Lower leg skin (tissue), 4 donors: ENCODE data around the gene SVEP1. TPM values are rescaled to one million over a fixed set of nuclear protein-coding genes. Genes with fewer than 3 reads are reported as not detected.

Source experiments
- DNase-seq, 2 donors: peaks; one replicate each; pipeline ENCODE4 v3.0.0-alpha.2; 2019; ENCODE audit warnings: low spot score in 2 of 2
- H3K4me3 ChIP-seq: fragments of 200-600 bp; sonication (generic); 2 replicates; pipeline ENCODE4 v1.5.1; 2017; ENCODE audit warnings: mild to moderate bottlenecking, low read depth; ENCODE audit not compliant: poor library complexity, severe bottlenecking
- POLR2A ChIP-seq, 2 donors: fragments of 450-650 bp; IDR thresholded peaks; one replicate each; pipeline ENCODE4 v1.6.1; 2016 to 2017; ENCODE audit warnings: antibody characterized with exemption in 2 of 2, mild to moderate bottlenecking in 1 of 2, moderate library complexity in 1 of 2
- WGBS, 2 donors: methylation state at CpG; one replicate each; pipeline ENCODE4 v1.1.5; 2018; 5-methylcytosine and 5-hydroxymethylcytosine counted together
- intact Hi-C: fragments of 100-400 bp; cut with DNase I; formaldehyde crosslinking; loops from one replicate; pipeline ENCODE4 v1.15.0; 2023; ENCODE audit warnings: low total_unique reads
- total RNA-seq, 4 donors: library from RNA; depleted of rRNA; stranded (reverse); fragments of >200 nt; gene quantifications; one replicate each; pipeline ENCODE4 v1.1.0, GENCODE V29; 2016
- TF ChIP-seq, protein P1 (sequence below), 3 donors: fragments of 450-650 bp; IDR thresholded peaks; one replicate each; pipeline ENCODE4 v1.5.1; 2016; ENCODE audit warnings: antibody characterized with exemption in 3 of 3, mild to moderate bottlenecking in 3 of 3, moderate library complexity in 2 of 3

SVEP1 gene
- total RNA-seq, 4 donors from 2014 or later: 11.1 to 39.0 (median 14.7) TPM

DNA sequence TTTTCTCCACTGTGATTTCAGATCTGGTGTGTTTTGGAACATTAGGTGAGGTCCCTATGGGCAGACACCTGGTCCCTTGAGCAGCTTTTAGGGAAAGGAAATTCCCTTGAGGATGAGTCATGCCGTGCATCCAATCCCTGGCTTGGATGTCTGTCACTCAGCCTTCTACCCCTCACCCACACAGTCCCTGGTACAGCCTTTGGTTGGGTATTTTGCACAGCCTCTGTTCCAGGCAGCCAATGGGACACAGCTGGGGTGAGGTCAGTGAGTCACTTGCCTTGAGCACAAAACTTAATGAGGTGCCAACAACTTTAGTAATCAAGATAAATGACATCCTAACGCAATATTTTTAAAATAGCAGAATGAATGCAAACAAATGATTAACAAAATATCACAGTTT lies 22.7 kb upstream of the SVEP1 start:
- DNase-seq: no peak
- H3K4me3 ChIP-seq: no peak overlapping the region
- TF ChIP-seq, protein P1, sequence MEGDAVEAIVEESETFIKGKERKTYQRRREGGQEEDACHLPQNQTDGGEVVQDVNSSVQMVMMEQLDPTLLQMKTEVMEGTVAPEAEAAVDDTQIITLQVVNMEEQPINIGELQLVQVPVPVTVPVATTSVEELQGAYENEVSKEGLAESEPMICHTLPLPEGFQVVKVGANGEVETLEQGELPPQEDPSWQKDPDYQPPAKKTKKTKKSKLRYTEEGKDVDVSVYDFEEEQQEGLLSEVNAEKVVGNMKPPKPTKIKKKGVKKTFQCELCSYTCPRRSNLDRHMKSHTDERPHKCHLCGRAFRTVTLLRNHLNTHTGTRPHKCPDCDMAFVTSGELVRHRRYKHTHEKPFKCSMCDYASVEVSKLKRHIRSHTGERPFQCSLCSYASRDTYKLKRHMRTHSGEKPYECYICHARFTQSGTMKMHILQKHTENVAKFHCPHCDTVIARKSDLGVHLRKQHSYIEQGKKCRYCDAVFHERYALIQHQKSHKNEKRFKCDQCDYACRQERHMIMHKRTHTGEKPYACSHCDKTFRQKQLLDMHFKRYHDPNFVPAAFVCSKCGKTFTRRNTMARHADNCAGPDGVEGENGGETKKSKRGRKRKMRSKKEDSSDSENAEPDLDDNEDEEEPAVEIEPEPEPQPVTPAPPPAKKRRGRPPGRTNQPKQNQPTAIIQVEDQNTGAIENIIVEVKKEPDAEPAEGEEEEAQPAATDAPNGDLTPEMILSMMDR (IDR thresholded peaks at IDR 0.05): no peak
- no peak for TF ChIP-seq POLR2A (IDR thresholded peaks at IDR 0.05)
- intact Hi-C loops: no loop called here
- WGBS, 2 donors: 28 to 38% methylated on average over 2 of the region's 2 CpGs

DNA sequence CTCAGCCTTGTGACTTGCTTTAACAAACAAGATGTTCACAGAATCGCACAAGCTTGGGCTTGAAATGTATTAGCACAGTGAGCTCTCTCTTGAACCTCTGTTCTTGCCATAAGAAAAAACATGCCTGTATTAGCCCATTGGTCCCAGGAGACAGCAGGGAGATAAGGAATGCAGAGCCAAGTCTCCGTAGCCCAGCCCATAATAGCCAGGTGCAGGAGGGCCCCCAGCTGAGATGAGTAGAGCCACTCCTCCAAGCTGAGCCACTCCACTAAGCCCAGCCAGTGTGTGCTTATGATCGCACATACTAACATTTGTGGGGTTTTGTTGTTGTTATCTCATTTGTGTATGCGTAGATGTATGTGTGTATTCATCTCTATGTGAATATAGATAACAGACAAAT lies 21.6 kb upstream of the SVEP1 start:
- no peak overlapping the region for H3K4me3 ChIP-seq
- intact Hi-C loops: no loop called here
- no peak for DNase-seq
- WGBS, 2 donors: 73 to 75% methylated on average over 4 of the region's 4 CpGs
- TF ChIP-seq, protein P1 (IDR thresholded peaks at IDR 0.05): no peak
- no peak for TF ChIP-seq POLR2A (IDR thresholded peaks at IDR 0.05)

DNA sequence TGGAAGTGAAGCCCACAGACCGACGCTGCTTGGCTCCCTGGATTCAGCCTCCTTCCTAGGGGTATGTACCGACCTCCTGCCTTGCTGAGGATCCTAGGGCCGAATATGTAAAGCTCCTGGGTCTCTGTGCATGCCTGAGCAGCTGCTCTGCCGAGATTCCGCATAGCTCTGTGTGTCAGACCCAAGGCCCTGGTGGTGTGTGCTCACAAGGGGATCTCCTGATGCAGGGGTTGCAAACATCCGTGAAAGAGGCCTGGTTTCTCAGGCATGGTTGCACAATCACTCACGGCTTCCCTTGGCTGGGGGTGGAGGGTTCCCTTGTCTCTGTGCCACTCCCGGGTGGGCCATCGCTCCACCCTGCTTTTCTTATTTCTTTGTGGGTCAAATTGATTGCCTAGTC lies 19.9 kb upstream of the SVEP1 start:
- no peak overlapping the region for H3K4me3 ChIP-seq
- intact Hi-C loops: no loop called here
- 81 to 87% methylated on average over 8 to 10 of the region's 10 CpGs for WGBS, 2 donors
- DNase-seq: no peak
- no peak for TF ChIP-seq POLR2A (IDR thresholded peaks at IDR 0.05)
- TF ChIP-seq, protein P1 (IDR thresholded peaks at IDR 0.05): no peak

DNA sequence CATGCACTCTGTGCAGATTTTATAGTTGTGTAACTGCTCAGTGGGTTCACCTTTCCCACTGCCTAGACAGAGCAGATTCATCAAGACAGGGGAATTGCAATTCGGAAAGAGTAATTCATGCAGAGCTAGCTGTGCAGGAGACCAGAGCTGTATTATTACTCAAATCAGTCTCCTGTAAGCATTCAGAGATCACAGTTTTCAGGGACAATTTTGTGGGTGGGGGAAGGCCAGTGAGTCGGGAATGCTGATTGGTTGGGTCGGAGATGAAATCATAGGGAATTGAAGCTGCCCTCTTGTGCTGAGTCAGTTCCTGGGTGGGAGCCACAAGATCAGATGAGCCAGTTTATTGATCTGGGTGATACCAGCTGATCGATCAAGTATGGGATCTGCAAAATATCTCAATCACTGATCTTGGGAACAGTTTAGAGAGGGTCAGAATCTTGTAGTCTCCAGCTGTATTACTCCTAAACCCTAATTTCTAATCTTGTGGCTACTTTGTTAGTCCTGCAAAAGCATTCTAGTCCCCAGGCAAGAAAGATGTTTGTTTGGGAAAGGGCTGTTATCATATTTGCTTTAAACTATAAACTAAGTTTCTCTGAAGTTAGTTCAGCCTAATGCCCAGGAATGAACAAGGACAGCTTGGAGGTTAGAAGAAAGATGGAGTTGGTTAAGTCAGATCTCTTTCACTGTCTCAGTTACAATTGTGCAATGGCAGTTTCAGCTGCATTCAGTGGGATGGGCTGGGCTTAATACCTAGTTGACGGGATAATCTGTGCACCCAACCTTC lies 12.7 kb upstream of the SVEP1 start:
- WGBS, 2 donors: 77 to 80% methylated on average over 5 of the region's 5 CpGs

DNA sequence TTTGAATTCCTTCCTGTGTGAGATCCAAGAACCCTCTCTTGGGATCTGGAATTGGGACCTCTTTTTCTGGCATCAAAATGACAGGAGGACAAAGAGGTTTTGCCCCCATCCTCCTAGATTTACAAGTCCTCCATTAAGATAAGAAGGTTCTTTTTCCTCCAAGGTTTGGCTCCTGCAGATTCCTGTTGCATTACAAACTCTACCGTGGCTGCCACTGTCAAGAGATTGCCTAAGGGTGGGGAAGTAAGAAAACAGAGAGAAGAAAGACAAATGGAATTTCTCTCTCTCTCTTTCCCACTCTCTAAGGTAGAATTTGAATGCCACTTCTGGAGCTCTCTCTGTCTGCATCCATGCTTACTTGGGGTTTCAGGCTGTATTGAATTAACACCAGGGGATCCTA lies 12.0 kb upstream of the SVEP1 start:
- no peak overlapping the region for H3K4me3 ChIP-seq
- TF ChIP-seq, protein P1 (IDR thresholded peaks at IDR 0.05): no peak
- TF ChIP-seq POLR2A (IDR thresholded peaks at IDR 0.05): no peak
- WGBS, 2 donors: 7 to 26% methylated on average over 1 of the region's 1 CpG
- DNase-seq: no peak
- intact Hi-C loops: no loop called here

More for the DNA sequence above, 12.7 kb upstream of the SVEP1 start:
- intact Hi-C loops: no loop called here
- no peak for DNase-seq
- TF ChIP-seq POLR2A (IDR thresholded peaks at IDR 0.05): no peak
- TF ChIP-seq, protein P1 (IDR thresholded peaks at IDR 0.05): no peak
- H3K4me3 ChIP-seq: no peak overlapping the region

DNA sequence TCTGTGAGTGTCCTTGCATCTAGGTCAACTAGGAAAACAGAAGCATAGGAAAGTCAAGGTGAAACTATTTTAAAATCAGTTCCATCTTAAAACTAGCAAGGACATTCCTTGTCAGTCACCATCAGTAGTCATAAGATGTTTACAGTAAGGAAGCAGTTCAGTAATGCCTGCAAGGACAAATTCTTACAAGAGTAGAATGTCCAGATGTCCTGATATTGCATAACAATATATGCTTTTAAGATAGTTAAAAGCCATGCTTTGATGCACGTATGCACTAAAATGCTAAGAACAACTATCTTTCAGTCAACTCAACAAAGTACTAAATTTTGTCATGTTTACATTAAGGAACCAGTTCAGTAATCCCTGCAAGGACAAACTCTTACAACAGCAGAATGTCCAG lies 11.3 kb upstream of the SVEP1 start:
- WGBS, 2 donors: 72 to 76% methylated on average over 1 of the region's 1 CpG
- TF ChIP-seq, protein P1 (IDR thresholded peaks at IDR 0.05): no peak
- no peak for TF ChIP-seq POLR2A (IDR thresholded peaks at IDR 0.05)
- no peak overlapping the region for H3K4me3 ChIP-seq
- intact Hi-C loops: no loop called here
- no peak for DNase-seq
